Activated CD8-positive, alpha-beta memory T cell treated with anti-CD3 and anti-CD28 coated beads, Interleukin-2, amount 50 U/mL, for 24 hours (primary cell): Measurements from ENCODE around the gene TMEM164.

ENCODE experiments used
- DNase-seq: peaks from one replicate; pipeline ENCODE4 v3.0.0-alpha.2; 2020; ENCODE audit errors: extremely low read depth

The TMEM164 gene

DNA sequence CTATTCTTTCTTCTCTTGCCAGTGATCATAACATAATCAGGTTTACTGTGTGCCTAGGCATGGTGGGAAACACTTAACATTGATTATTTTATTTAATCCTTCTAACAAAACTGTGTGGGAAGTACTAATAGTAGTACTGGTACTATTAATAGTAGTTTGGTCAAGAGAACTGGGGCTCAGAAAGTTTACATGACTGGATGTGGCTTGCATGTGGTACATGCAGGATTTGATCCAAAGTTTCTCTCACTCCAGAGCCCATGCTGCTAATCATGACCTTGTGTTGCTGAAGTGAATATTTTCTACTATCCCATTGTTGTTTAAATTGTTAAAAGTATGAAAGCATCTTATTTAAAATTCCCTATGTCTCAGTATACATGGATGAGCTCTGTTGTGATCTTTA, 78.4 kb downstream of the TMEM164 start:
- no peak for DNase-seq

- DNase-seq: no peak
Measured at GRCh38 chrX:110081740-110082139, 78.8 kb downstream of the TMEM164 start.

GRCh38 chrX:110082161-110082560, 79.2 kb downstream of the TMEM164 start:
- no peak for DNase-seq

GRCh38 chrX:110086162-110086915, 83.4 kb downstream of the TMEM164 start:
- no peak for DNase-seq

GRCh38 chrX:110086916-110087484, 84.1 kb downstream of the TMEM164 start:
- DNase-seq: no peak

GRCh38 chrX:110087485-110088356, 84.8 kb downstream of the TMEM164 start:
- DNase-seq: no peak

DNA sequence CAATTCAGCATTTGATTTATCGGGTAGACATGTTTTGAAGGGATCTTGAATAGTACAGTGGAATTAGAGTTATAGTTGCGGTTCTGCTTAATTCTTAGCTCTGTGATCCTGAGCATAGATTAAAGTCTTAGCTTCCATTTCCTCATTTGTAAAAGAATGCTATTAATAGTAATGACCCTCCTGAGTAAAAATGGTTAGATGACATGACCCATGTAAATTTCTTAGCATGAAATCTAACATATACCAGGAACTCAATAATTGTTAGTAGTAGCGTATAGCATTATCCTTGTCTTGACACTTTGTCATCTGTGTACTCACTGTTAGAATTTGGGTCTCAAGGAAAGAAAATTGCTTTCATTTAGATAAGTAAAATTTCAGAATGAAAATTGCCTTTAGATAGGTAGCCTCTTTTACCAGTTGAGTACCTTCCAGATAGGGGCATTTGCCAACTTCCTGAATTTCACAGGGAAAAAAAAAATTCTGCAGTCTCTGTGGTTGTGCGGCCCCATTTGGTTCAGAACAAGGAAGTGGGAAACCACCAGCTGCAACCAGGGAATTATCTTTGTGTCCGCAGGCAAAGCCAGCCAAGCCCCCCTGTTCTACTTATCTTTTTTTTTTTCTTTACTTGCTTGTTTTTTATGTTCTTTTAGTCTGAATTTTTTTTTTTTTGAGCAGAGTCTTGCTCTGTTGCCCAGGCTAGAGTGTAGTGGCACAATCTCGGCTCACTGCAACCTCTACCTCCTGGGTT, 86.9 kb downstream of the TMEM164 start:
- no peak for DNase-seq

- no peak for DNase-seq
Measured at GRCh38 chrX:110097920-110098319, 95.0 kb downstream of the TMEM164 start.

DNA sequence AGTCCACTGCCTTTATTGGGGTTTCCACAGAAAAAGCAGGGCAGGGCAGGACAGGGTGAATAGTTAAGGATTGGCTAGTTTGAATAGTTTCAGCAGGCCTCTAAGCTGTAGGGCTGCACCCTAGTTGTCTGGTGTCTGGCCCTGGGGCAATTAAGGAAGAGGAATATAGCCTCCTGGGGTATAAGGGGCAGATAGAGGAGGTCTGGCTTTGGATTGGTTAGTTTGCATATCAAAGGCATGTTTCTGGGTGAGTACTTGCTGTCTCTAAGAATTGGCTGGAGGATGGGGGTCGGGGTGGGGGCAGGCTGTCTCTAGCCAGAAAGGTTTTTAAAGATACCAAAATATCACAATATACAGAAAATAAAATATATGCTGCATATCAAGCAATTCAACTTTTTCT, 100.4 kb downstream of the TMEM164 start:
- DNase-seq: no peak

GRCh38 chrX:110104078-110104477, 101.2 kb downstream of the TMEM164 start:
- no peak for DNase-seq

- no peak for DNase-seq
Measured at GRCh38 chrX:110108381-110108821, 105.5 kb downstream of the TMEM164 start.

- DNase-seq: no peak
Measured at GRCh38 chrX:110114260-110114776, 111.4 kb downstream of the TMEM164 start.

DNA sequence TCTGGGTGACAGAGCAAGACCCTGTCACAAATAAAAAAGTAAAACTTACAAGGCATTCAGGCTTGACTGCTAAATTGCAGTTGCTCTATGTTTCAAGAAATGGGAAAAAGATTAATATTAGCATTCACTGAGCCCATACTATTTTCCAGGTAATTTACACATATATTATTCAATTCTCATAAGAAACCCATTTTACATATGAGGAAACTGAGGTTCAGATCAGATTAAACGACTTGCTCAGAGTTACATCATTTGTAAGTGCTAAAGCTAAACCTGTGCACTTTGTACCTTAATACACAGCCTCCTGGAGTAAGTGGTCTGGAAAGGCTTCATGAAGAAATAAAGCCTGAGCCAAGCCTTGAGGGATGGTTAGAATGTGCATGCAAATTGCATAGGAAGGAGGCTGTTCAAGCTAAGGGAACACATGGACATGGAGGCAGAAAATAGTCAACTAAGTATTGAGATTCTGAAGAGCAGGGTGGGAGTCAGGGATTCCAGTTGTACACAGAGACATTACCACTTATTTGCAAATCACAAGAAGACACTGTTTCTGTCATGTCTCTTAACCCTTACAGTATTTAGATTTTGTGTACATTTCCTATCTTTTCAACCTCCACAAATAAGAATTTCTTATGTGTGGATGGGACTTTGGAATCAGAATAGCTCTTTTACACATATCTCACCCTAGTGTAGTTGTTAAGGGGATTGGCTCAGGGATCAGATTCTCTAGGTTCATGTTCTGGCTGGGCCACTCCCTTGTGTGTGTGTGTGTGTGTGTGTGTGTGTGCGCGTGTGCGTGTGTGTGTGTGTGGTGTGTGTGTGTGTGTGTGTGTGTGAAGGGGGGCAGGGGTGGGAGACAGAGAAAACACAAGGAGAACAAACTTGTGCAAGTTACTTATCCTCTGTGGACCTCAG, 113.4 kb downstream of the TMEM164 start:
- no peak for DNase-seq

DNA sequence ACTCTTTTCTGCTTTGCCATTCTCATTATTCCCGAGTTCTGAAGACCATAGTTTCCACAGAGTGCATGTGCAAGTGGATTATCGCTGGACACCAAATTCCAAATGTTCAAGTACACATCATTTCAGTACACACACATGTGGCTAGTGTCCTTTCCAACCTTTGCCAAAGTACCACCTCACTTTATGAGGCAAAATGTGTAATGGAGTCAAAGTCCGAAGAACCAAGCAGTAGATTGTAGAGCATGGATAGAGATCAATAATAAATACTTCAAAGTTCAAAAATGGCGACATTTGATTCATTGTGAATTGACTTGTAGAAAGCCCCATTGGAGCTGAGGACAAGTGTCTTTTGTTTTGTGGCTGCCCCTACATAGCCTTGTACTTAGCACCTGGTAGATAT, 115.6 kb downstream of the TMEM164 start:
- no peak for DNase-seq

DNA sequence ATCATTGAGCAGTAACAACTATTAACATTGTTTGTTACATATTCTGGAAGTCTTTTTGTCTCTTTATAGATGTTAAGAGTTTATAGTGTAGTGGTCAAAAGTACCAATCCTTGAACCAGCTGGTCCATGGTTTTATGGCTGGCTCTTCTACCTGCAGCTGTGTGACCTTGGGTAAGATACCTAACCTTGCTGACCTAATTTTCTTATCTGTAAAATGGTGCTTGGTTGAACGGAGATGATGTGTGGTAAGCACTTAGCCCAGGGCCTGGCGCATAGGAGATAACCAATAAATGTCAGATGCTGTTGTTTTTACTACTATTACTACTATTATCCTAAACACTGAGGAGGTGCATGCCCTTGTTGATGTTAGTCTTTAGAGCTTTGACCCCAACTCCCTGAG, 116.6 kb downstream of the TMEM164 start:
- DNase-seq: no peak

- DNase-seq: no peak
Measured at GRCh38 chrX:110120025-110120424, 117.1 kb downstream of the TMEM164 start.

DNA sequence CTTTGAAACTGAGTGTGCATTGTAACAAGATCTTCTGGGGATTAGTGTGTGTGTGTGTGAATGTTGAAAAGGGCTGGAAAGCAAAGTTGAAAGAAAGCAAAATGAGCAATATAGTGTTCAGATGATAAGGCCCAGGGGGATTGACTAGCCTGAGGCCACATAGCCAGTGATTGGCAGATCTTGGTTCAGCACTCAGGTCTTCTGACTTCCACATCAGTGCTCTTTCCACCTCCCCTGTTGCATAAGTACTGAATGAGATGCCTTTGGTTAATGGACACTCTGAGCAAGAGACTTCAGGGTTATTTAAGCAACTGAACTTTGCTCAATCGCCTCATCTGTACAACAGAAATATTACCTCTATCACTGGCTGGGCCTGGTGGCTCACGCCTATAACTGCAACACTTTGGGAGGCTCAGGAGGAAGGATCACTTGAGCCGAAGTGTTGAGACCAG, 120.4 kb downstream of the TMEM164 start:
- DNase-seq: no peak

DNA sequence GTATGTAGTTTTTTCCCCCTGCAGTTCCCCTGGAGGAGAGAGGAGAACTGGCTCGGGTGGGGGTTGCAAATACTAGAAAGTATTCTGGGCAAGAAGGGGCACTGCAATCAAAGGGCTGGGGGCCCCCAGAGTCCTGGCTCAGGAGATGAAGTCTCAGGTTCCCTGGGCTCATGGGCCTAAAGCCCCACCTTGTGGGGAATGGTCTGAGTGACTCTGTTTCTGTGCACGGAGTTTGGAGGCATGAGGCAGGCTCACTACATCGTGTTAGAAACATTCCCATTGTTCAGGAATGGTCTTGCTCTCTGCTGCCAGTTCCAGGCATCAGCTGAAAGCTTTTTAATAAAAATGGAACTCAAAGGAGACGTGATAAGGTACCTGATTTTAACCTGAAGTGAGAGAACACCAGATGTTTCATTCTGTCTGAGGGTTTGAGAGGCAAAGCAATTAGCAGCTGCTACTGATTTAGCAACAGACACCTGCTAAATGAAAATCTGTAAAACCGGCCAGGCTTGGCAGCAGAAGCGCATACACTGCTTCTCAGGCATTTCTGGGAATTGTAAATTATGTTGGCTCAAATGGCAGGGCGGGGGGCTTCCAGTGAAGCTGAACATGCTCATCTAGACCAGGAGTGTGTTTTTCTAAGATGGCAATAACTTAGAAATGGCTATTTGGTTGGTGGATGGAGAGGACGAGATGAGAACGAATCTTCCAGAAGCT, 122.7 kb downstream of the TMEM164 start:
- no peak for DNase-seq

GRCh38 chrX:110131031-110131430, 128.1 kb downstream of the TMEM164 start:
- DNase-seq: no peak
